ENCODE results near the gene CALB2.

The CALB2 gene

DNA sequence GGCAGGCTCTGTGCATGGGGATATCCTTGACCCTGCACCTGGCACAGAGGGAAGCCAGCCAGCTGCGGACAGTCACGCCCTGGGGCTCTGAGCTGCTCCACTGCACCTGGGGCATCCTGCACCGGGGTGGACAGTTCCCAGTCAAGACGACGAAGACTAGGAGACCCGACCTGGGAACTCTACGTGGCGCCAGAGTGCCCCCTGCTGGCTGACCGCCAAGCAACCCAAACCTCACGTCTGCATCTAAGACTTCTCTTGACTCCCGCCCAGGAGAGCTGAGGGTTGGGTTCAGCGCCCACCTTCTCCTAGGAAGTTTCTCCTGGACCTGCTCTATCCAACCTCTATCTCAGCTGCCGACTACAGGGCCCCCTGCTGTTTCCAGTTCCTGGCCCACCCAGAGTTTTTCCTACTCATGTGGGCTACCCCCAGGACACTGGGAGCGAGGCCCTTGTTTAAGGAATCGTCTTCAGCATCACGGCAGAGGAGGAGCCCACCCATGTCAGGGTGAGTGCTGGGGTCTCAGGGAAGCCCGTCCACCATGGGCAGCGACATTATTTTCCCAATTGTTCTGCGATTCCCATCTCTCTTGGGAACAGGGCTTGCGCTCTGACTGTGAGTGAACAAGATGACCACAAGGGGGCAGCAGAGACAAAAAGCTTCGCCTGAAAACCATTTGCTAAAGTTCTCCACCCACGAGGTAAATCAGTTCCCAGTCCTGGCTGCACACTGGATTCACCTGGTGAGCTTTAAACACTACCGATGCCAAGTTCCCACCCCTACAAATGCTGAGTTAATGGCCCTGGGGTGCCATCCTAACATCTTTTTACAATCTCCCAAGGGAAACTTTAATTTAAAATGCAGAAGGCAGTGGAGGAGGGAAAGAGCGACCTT lies 54.0 kb downstream of the CALB2 start:
- in situ Hi-C loops (cut with HindIII; ENCODE audit: low pct_ligation_motif_present, low pct_unique_long_range_greater_than_20kb, low sequenced_read_pairs): no loop called here
- DNase-seq: peak; percentile 75

DNA sequence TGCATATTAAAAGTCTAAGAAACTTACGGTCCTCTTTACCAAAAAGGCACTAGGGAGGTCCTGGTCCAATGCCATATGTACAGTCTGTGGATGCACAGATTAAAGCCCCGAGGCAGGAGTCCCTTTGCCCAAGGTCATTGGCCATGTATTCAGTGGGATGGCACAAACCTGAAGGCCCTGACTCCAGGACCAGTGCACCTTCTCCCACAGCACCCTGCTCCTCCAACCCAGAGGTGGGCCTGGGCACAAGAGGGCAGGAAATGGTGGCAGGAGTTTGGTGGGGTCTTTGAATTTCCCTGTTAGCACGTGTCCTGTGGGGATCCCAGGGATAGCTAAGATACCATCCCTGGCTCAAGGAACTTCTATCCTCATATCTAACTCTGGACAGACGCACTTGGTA lies 54.8 kb downstream of the CALB2 start:
- in situ Hi-C loops (cut with HindIII; ENCODE audit: low pct_ligation_motif_present, low pct_unique_long_range_greater_than_20kb, low sequenced_read_pairs): no loop called here
- DNase-seq: no peak

DNA sequence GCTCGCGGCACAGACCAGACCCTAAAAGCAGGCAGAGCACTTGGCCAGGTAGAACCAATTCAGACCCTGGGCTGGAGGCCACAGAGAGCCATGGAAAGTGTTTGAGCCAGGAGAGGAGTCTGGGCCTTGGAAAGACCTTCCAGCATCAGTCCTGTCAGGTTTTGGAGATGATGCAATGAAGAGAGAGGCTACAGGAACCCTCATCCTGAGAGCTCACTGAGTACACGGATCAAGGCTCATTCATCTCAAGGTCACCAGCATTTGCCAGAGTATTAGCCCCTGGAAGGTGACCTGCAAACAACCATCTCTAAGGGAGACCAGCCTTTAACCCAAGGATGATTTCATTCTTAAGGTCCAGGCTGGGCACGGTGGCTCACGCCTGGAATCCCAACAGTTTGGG lies 55.5 kb downstream of the CALB2 start:
- DNase-seq: no peak
- in situ Hi-C loops (cut with HindIII; ENCODE audit: low pct_ligation_motif_present, low pct_unique_long_range_greater_than_20kb, low sequenced_read_pairs): no loop called here

GRCh38 chr16:71421911-71422310 lies 63.4 kb downstream of the CALB2 start:
- peak; percentile 29 for DNase-seq
- in situ Hi-C loops (cut with HindIII; ENCODE audit: low pct_ligation_motif_present, low pct_unique_long_range_greater_than_20kb, low sequenced_read_pairs): no loop called here

DNA sequence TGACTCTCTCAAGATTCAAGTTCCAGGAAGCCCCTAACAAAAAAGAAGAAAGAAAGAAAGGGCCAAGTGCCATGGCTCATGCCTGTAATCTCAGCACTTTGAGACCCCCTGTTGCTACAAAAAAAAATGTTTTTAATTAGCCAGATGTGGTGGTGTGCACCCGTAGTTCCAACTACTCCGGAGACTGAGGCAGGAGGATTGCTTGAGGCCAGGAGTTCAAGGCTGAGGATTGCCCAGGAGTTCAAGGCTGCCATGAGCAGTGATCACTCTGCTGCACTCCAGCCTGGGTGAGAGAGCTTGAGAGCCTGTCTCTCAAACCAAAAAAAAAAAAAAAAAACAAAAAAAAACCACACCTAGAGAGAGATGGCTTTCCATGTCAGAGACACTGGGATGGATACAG lies 64.5 kb downstream of the CALB2 start:
- no peak for DNase-seq
- in situ Hi-C loops (cut with HindIII; ENCODE audit: low pct_ligation_motif_present, low pct_unique_long_range_greater_than_20kb, low sequenced_read_pairs): no loop called here

DNA sequence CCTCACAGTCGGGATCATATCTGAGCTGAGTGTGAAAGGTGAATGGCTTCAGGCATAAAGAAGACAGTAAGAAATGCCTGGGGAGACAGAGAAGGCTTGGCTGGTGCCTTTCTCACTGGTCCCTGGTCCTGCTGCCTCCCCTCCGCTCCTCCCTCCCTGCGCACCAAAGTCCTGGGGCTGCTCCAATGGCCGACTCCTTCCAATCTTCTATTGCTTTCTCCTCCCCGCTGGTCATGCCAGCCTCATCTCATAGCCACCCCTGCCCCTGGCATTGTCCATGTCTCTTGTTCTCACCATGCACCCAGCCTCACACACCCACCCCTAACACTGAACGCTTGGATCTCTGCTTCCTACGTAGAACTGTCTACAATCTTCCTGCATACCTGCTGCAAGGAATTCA lies 65.3 kb downstream of the CALB2 start:
- in situ Hi-C loops (cut with HindIII; ENCODE audit: low pct_ligation_motif_present, low pct_unique_long_range_greater_than_20kb, low sequenced_read_pairs): no loop called here

DNA sequence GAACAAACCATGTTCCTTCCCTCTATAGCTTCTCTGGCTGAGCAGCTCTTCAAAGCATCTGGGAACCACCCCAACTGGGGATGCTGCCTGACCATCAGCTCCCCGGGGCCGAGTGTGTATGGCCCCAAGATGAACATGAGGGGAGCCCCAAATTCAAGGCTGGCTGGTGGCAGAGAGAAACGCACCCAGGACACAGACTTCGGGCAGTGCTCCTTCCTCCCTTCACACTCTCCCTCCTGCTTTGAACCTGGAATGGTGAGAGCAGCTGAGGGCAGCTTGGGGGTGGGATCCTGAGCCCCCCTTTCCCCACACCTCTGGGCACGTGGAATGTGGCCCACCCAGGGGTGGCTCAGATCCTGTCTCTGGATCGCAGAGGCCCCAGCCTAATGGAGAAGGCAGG lies 66.1 kb downstream of the CALB2 start:
- in situ Hi-C loops (cut with HindIII; ENCODE audit: low pct_ligation_motif_present, low pct_unique_long_range_greater_than_20kb, low sequenced_read_pairs): no loop called here
- DNase-seq: no peak

More for the DNA sequence above, 65.3 kb downstream of the CALB2 start:
- no peak for DNase-seq

GRCh38 chr16:71425746-71426068 lies 67.2 kb downstream of the CALB2 start:
- DNase-seq: no peak
- in situ Hi-C loops (cut with HindIII; ENCODE audit: low pct_ligation_motif_present, low pct_unique_long_range_greater_than_20kb, low sequenced_read_pairs): no loop called here

DNA sequence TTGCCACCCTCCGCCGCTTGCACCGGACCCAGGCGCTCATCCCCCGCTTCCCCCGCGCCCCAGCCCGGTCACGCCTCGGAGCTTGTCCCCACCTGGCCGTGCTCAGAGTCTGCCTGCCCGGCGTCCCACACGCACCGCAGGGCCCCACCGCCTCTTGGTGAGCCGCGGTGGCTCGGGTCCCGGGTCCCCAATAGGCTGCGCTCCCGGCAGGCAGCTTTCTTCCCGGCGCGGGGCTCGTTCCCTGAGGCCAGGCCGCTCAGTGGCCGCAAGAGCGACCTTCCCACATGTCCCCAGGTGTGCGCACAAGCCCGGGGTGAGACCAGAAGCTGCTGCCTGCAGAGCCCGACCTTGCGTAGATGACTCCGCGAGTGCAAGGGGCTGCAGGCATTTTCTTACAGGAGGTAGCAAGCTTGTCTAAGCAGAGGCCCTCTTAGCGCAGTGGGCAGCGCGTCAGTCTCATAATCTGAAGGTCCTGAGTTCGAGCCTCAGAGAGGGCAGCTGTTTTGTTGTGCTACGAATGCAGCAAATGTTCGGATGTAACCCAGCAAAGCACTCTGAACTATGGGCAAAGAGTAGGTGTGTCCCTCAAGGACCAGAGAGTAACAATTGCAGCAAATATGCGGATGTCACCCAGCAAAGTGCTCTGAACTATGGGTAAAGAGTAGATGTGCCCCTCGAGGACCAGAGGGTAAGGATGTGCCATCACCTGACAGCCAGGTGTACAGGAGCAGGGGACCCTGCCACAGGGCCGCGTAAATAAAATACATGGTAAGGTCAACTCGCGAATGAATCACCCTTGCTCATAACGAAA lies 67.8 kb downstream of the CALB2 start:
- in situ Hi-C loops (cut with HindIII; ENCODE audit: low pct_ligation_motif_present, low pct_unique_long_range_greater_than_20kb, low sequenced_read_pairs): no loop called here
- no peak for DNase-seq

- DNase-seq: no peak
- in situ Hi-C loops (cut with HindIII; ENCODE audit: low pct_ligation_motif_present, low pct_unique_long_range_greater_than_20kb, low sequenced_read_pairs): no loop called here
Observed at GRCh38 chr16:71426880-71427615, 68.5 kb downstream of the CALB2 start.

DNA sequence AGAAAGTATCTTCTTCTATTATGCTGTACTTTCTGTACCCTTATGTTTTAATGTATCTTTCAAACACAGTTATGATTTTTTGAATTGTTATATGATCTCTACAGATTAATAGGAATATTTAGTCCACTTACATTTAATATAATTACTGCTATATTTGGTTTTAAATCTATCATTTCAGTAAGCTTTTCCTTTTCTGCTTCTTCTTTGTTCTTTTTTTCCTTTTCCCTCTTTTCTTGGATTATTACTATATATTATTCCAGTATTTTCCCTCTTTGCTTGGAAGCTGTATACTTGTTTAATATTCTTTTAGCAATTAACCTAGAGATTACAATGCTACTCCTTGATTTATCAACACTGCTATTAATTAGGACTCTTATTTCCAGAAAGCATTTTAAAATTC lies 69.9 kb downstream of the CALB2 start:
- no peak for DNase-seq
- in situ Hi-C loops (cut with HindIII; ENCODE audit: low pct_ligation_motif_present, low pct_unique_long_range_greater_than_20kb, low sequenced_read_pairs): no loop called here

DNA sequence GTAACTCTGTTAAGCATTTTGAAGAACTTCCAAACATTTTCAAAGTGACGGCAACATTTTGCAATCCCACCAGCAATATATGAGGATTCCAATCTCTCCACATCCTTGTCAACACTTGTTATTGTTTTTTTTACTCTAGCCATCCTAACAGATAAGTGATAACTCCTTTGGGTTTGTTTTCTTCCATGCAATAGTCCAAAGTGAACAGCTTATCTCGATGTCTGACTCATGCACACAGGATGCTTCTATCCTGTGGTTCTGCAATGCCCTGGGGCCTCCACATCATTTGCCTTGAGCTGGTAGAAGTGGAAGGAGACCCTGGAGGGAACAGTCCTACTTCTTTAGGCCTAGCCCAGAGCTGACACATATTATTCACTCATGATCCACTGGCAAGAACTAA lies 70.4 kb downstream of the CALB2 start:
- in situ Hi-C loops (cut with HindIII; ENCODE audit: low pct_ligation_motif_present, low pct_unique_long_range_greater_than_20kb, low sequenced_read_pairs): no loop called here
- DNase-seq: no peak

- in situ Hi-C loops (cut with HindIII; ENCODE audit: low pct_ligation_motif_present, low pct_unique_long_range_greater_than_20kb, low sequenced_read_pairs): no loop called here
- no peak for DNase-seq
Observed at GRCh38 chr16:71429581-71429980, 71.1 kb downstream of the CALB2 start.

- in situ Hi-C loops (cut with HindIII; ENCODE audit: low pct_ligation_motif_present, low pct_unique_long_range_greater_than_20kb, low sequenced_read_pairs): no loop called here
- no peak for DNase-seq
Observed at GRCh38 chr16:71430744-71431143, 72.2 kb downstream of the CALB2 start.

GRCh38 chr16:71431176-71431575 lies 72.7 kb downstream of the CALB2 start:
- no peak for DNase-seq
- in situ Hi-C loops (cut with HindIII; ENCODE audit: low pct_ligation_motif_present, low pct_unique_long_range_greater_than_20kb, low sequenced_read_pairs): no loop called here

DNA sequence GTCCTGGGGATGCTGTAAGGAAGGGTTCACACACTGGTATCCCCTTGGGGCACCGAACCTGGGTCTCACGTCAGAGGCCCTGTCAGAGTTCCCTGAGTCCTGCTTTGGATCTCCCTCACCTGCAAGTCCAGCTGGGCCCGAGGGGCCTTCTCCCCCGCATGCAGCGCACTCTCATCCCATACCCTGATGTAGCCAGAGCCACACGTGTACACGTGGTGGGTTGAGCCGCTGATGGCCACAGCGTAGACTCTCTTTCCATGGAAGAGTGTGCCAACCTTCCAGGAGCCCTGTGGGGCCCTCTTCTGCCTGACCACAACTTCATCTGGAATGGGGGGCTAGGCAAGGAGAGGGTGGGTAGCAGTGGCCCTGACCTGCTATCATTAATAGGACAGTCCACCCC lies 73.5 kb downstream of the CALB2 start:
- DNase-seq: no peak
- in situ Hi-C loops (cut with HindIII; ENCODE audit: low pct_ligation_motif_present, low pct_unique_long_range_greater_than_20kb, low sequenced_read_pairs): no loop called here

DNA sequence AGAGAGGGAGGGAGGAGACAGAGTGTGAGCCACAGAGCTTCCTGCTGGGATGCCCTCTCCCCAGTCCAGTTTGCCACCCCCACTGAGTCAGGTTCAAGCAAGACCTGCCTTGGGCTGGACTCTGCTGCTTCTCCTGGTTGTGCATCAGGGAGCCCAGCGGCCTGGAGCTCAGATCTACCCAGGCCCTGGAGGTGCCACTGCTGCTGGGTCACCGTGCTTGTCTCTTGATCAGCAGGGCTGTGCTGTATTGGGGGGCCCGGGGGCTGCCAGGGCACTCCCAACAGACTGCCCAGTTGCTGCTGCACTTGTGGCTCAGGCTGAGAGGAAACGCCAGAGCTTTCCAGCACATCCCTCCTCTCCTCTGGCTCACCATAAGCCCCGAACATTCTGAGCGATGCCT lies 74.4 kb downstream of the CALB2 start:
- in situ Hi-C loops (cut with HindIII; ENCODE audit: low pct_ligation_motif_present, low pct_unique_long_range_greater_than_20kb, low sequenced_read_pairs): no loop called here

GRCh38 chr16:71436473-71436872 lies 78.0 kb downstream of the CALB2 start:
- in situ Hi-C loops (cut with HindIII; ENCODE audit: low pct_ligation_motif_present, low pct_unique_long_range_greater_than_20kb, low sequenced_read_pairs): no loop called here
- DNase-seq: no peak

More for the DNA sequence above, 74.4 kb downstream of the CALB2 start:
- no peak for DNase-seq

DNA sequence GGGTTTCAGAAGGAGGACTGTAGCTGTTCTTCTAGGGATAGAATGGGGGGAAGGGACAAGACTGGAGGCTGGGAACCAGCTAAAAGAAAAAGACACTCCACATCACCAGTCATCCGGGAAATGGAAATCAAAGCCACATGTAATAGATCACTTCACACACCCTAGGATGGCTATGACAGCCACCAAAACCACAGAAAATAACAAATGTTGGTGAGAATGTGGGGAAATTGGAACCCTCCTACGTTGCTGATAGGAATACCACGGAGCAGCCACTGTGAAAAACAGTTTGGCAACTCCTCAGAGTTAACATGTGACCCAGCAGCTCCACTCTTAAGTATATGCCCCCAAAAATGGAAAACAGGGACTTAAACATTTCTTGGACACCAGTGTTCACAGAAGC lies 81.0 kb downstream of the CALB2 start:
- in situ Hi-C loops (cut with HindIII; ENCODE audit: low pct_ligation_motif_present, low pct_unique_long_range_greater_than_20kb, low sequenced_read_pairs): no loop called here
- DNase-seq: no peak
